ENCODE data around the gene SNX12.

DNA sequence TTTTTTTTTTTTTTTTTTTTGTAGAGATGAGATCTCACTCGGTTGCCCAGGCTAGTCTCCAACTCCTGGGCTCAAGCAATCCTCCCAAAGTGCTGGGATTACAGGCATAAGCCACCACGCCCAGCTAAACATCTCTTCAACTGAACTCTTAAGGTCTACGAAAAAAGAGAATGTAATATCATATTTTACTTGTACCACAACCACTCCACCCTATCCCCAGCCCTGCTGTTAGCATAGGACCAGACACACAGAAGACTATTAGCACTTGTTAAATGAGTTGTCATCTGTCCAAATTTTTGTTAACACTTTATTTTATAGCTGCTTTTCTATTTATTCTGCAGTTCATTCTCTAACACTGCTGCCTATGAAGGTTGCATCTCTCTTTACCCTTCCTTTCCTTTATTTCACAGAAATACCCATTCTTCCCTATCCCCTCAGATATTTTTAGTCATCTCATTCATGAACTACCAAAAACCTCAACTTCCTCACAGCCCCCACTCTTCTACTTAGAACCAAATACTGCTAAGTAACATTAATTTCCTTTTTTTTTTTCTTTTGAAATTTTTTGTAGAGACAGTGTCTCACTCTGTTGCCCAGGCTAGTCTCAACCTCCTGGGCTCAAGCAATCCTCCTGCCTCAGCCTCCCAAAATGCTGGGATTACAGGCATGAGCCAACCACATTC is 10.1 kb downstream of the SNX12 start:
- no peak for TF ChIP-seq ARNTL (CRISPR knock-in tag; IDR thresholded peaks at IDR 0.05; ENCODE audit: borderline replicate concordance, low read depth)
- no peak for TF ChIP-seq ZNF565 (CRISPR knock-in tag; conservative IDR thresholded peaks at IDR 0.05; ENCODE audit: low read depth)
- no peak for TF ChIP-seq GLIS3 (CRISPR knock-in tag; IDR thresholded peaks at IDR 0.05)
- no peak for TF ChIP-seq PPARA (CRISPR knock-in tag; IDR thresholded peaks at IDR 0.05; ENCODE audit: borderline replicate concordance)
- TF ChIP-seq, protein P1, sequence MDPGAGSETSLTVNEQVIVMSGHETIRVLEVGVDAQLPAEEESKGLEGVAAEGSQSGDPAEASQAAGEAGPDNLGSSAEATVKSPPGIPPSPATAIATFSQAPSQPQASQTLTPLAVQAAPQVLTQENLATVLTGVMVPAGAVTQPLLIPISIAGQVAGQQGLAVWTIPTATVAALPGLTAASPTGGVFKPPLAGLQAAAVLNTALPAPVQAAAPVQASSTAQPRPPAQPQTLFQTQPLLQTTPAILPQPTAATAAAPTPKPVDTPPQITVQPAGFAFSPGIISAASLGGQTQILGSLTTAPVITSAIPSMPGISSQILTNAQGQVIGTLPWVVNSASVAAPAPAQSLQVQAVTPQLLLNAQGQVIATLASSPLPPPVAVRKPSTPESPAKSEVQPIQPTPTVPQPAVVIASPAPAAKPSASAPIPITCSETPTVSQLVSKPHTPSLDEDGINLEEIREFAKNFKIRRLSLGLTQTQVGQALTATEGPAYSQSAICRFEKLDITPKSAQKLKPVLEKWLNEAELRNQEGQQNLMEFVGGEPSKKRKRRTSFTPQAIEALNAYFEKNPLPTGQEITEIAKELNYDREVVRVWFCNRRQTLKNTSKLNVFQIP (CRISPR knock-in tag; IDR thresholded peaks at IDR 0.05; ENCODE audit: borderline replicate concordance, low read depth), result no peak
- TF ChIP-seq, protein P2, sequence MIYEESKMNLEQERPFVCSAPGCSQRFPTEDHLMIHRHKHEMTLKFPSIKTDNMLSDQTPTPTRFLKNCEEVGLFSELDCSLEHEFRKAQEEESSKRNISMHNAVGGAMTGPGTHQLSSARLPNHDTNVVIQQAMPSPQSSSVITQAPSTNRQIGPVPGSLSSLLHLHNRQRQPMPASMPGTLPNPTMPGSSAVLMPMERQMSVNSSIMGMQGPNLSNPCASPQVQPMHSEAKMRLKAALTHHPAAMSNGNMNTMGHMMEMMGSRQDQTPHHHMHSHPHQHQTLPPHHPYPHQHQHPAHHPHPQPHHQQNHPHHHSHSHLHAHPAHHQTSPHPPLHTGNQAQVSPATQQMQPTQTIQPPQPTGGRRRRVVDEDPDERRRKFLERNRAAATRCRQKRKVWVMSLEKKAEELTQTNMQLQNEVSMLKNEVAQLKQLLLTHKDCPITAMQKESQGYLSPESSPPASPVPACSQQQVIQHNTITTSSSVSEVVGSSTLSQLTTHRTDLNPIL (CRISPR knock-in tag; IDR thresholded peaks at IDR 0.05; ENCODE audit: low read depth), result no peak
- TF ChIP-seq ZFP30 (CRISPR knock-in tag; IDR thresholded peaks at IDR 0.05), result no peak
- no peak for TF ChIP-seq ZFP3 (CRISPR knock-in tag; IDR thresholded peaks at IDR 0.05)
- no peak for TF ChIP-seq TOX (CRISPR knock-in tag; IDR thresholded peaks at IDR 0.05; ENCODE audit: borderline replicate concordance)
- no peak for TF ChIP-seq CSDC2 (CRISPR knock-in tag; IDR thresholded peaks at IDR 0.05)
- no peak for TF ChIP-seq SNAI2 (CRISPR knock-in tag; IDR thresholded peaks at IDR 0.05)
